HEK293 (cell line): ENCODE measurements around the gene SDC3.

Experiments used
- CTCF ChIA-PET: fragments of 350-600 bp; formaldehyde crosslinking; extraction: SDS; loops from one replicate; lab custom pipeline; 2021; ENCODE audit warnings: antibody characterized with exemption; lab: Yijun Ruan, JAX
- POLR2A ChIA-PET: fragments of 300-600 bp; formaldehyde crosslinking; extraction: SDS; loops from one replicate; lab custom pipeline; 2020; ENCODE audit warnings: antibody characterized with exemption, inconsistent platforms; lab: Yijun Ruan, JAX
- H3K27ac ChIP-seq: fragments of 200-500 bp; sonication (Bioruptor generic); 2 replicates; pipeline ENCODE4 v1.5.1; 2014; ENCODE audit warnings: low read depth, low read length, control low read depth, inconsistent platforms; ENCODE audit errors: extremely low read depth
- H3K36me3 ChIP-seq, 2 experiments: fragments of 200-500 bp in 1 of 2; sonication (Bioruptor generic) in 1 of 2; 1 replicate in 1 of 2; 2 replicates in 1 of 2; pipeline ENCODE4 v1.5.1; 2014 to 2017; ENCODE audit warnings: inconsistent platforms in 2 of 2, low read length in 2 of 2; ENCODE audit not compliant: control insufficient read depth in 2 of 2, insufficient read depth in 1 of 2
- H3K4me1 ChIP-seq: fragments of 200-500 bp; sonication (Bioruptor generic); 2 replicates; pipeline ENCODE4 v1.5.1; 2014; ENCODE audit warnings: mild to moderate bottlenecking, low read length, inconsistent platforms; ENCODE audit not compliant: control insufficient read depth, insufficient read depth
- H3K4me3 ChIP-seq: 2 replicates; pipeline ENCODE4 v1.5.1; 2011; ENCODE audit warnings: low read depth, mild to moderate bottlenecking, control low read depth, low read length, moderate library complexity
- H3K9me3 ChIP-seq: fragments of 200-500 bp; sonication (Bioruptor generic); 2 replicates; pipeline ENCODE4 v1.5.1; 2014; ENCODE audit warnings: low read depth, low read length, inconsistent platforms; ENCODE audit not compliant: control insufficient read depth, insufficient read depth
- FEZF1 ChIP-seq: fragments of 450-650 bp; formaldehyde crosslinking; IDR thresholded peaks from 2 replicates; pipeline ENCODE4 v1.5.1; 2016; ENCODE audit warnings: missing biosample characterization, missing genetic modification characterization
- GLIS2 ChIP-seq: fragments of 450-650 bp; formaldehyde crosslinking; IDR thresholded peaks from 2 replicates; pipeline ENCODE4 v1.5.1; 2016; ENCODE audit warnings: missing biosample characterization, missing genetic modification characterization
- KLF1 ChIP-seq: fragments of 450-650 bp; formaldehyde crosslinking; IDR thresholded peaks from 2 replicates; pipeline ENCODE4 v1.5.1; 2016; ENCODE audit warnings: missing biosample characterization, missing genetic modification characterization
- KLF8 ChIP-seq: fragments of 450-650 bp; formaldehyde crosslinking; IDR thresholded peaks from 2 replicates; pipeline ENCODE4 v1.5.1; 2016; ENCODE audit warnings: missing biosample characterization, missing genetic modification characterization
- PRDM10 ChIP-seq: fragments of 450-650 bp; formaldehyde crosslinking; IDR thresholded peaks from 2 replicates; pipeline ENCODE4 v1.5.1; 2016; ENCODE audit warnings: missing biosample characterization, missing genetic modification characterization
- REPIN1 ChIP-seq: fragments of 450-650 bp; formaldehyde crosslinking; IDR thresholded peaks from 2 replicates; pipeline ENCODE4 v1.5.1; 2017; ENCODE audit warnings: missing biosample characterization, missing genetic modification characterization, low read depth
- YY2 ChIP-seq: fragments of 450-650 bp; formaldehyde crosslinking; IDR thresholded peaks from 2 replicates; pipeline ENCODE4 v1.5.1; 2016; ENCODE audit warnings: missing biosample characterization, missing genetic modification characterization
- ZFP69B ChIP-seq: fragments of 450-650 bp; formaldehyde crosslinking; IDR thresholded peaks from 2 replicates; pipeline ENCODE4 v1.5.1; 2016; ENCODE audit warnings: missing biosample characterization, missing genetic modification characterization
- ZNF112 ChIP-seq: fragments of 450-650 bp; formaldehyde crosslinking; IDR thresholded peaks from 2 replicates; pipeline ENCODE4 v1.5.0; 2017; ENCODE audit warnings: missing biosample characterization, missing genetic modification characterization
- ZNF132 ChIP-seq: fragments of 450-650 bp; formaldehyde crosslinking; IDR thresholded peaks from 2 replicates; pipeline ENCODE4 v1.5.1; 2017; ENCODE audit warnings: missing biosample characterization, missing genetic modification characterization, borderline replicate concordance
- ZNF16 ChIP-seq: fragments of 450-650 bp; formaldehyde crosslinking; IDR thresholded peaks from 2 replicates; pipeline ENCODE4 v1.5.1; 2016; ENCODE audit warnings: low read depth, missing biosample characterization, missing genetic modification characterization
- ZNF174 ChIP-seq: fragments of 450-650 bp; formaldehyde crosslinking; IDR thresholded peaks from 2 replicates; pipeline ENCODE4 v1.5.0; 2017; ENCODE audit warnings: missing biosample characterization, mild to moderate bottlenecking, missing genetic modification characterization
- ZNF19 ChIP-seq: fragments of 450-650 bp; formaldehyde crosslinking; IDR thresholded peaks from 2 replicates; pipeline ENCODE4; 2016; ENCODE audit warnings: missing biosample characterization, missing genetic modification characterization, low read depth
- ZNF585B ChIP-seq: fragments of 450-650 bp; formaldehyde crosslinking; IDR thresholded peaks from 2 replicates; pipeline ENCODE4 v1.5.1; 2016; ENCODE audit warnings: missing biosample characterization, missing genetic modification characterization
- ZNF610 ChIP-seq: fragments of 450-650 bp; formaldehyde crosslinking; IDR thresholded peaks from 2 replicates; pipeline ENCODE4 v1.5.1; 2016; ENCODE audit warnings: missing biosample characterization, missing genetic modification characterization, borderline replicate concordance
- ZNF664 ChIP-seq: fragments of 450-650 bp; formaldehyde crosslinking; IDR thresholded peaks from 2 replicates; pipeline ENCODE4 v1.5.1; 2016; ENCODE audit warnings: missing biosample characterization, missing genetic modification characterization
- ZNF768 ChIP-seq: fragments of 450-650 bp; formaldehyde crosslinking; IDR thresholded peaks from 2 replicates; pipeline ENCODE4 v1.5.1; 2018; ENCODE audit warnings: missing biosample characterization, mild to moderate bottlenecking, missing genetic modification characterization
- TF ChIP-seq, protein P1 (sequence below): fragments of 450-650 bp; formaldehyde crosslinking; IDR thresholded peaks from 2 replicates; pipeline ENCODE4 v1.5.1; 2016; ENCODE audit warnings: missing biosample characterization, missing genetic modification characterization, borderline replicate concordance
- TF ChIP-seq, protein P2 (sequence below): fragments of 450-650 bp; formaldehyde crosslinking; conservative IDR thresholded peaks from 2 replicates; pipeline ENCODE4 v1.5.1; 2016; ENCODE audit warnings: low read depth, missing biosample characterization, missing genetic modification characterization

SDC3 gene

DNA sequence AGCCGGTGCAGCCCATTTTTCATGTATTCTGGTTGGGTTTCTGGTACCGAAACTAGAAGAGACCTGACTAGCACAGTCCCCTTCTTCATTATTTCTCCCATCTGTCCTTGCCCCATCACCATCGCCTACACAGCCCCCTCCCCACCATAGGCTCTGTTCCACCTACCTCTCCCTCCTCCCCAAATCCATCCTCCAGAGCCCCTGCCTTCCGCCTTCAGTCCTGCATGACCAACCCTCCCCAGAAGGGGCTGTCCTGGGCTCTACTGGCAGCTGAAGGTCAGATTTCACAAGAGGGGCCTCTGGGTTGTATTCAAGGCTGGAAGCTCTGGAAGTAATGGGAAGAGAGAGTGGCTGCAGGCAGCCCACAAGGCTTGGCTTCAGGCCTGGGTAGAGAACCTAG, 55.2 kb downstream of the SDC3 start (continued):
- no peak for TF ChIP-seq REPIN1 (tag by site-specific recombination)
- TF ChIP-seq ZNF664 (tag by site-specific recombination): no peak

DNA sequence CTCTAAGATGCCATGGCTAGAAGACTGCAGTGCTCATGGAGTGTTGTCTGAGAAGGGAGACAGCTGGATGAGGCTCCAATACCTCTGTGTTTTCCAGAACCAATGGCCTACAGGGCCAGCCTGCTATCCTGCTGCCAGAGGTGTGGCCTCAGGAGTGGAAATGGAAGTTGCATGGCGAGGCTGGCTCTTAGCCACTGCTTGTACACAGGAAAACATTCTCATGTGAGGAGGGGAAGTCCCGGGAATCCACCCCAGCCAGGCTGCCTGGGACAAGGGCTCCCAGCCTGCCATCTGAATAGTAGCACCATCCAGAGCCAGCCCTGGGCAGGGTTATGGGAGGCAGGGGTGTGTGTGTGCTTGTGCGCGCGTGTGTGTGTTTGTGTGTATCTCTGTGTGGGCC, 56.5 kb downstream of the SDC3 start:
- CTCF ChIA-PET: interaction anchor here (0.7 kb wide), 1 partner anchor 82 kb away, joined by 3 read pairs; no protein-coding TSS in a partner anchor
- Histone ChIP-seq H3K4me1 (peaks cover 5% of the 10 kb centered on the region; the same call in 1 of the 2 replicates), H3K27ac (no peak overlapping the region), H3K36me3 (no peaks in the 10 kb centered on the region), H3K9me3 (no peaks in the 10 kb centered on the region), H3K4me3 (no peak overlapping the region)
- POLR2A ChIA-PET: no interaction called here
- TF ChIP-seq ZNF174 (tag by site-specific recombination) (no peak), ZNF16 (tag by site-specific recombination) (no peak), FEZF1 (tag by site-specific recombination) (no peak), ZNF132 (tag by site-specific recombination) (no peak), ZNF585B (tag by site-specific recombination) (no peak), ZNF768 (tag by site-specific recombination) (no peak), ZNF610 (tag by site-specific recombination) (no peak), KLF8 (tag by site-specific recombination) (no peak), KLF1 (tag by site-specific recombination) (no peak), GLIS2 (tag by site-specific recombination) (no peak), ZFP69B (no peak), PRDM10 (no peak), YY2 (no peak), ZNF112 (tag by site-specific recombination) (no peak), ZNF19 (tag by site-specific recombination) (no peak)
- TF ChIP-seq, protein P1, sequence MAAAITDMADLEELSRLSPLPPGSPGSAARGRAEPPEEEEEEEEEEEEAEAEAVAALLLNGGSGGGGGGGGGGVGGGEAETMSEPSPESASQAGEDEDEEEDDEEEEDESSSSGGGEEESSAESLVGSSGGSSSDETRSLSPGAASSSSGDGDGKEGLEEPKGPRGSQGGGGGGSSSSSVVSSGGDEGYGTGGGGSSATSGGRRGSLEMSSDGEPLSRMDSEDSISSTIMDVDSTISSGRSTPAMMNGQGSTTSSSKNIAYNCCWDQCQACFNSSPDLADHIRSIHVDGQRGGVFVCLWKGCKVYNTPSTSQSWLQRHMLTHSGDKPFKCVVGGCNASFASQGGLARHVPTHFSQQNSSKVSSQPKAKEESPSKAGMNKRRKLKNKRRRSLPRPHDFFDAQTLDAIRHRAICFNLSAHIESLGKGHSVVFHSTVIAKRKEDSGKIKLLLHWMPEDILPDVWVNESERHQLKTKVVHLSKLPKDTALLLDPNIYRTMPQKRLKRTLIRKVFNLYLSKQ (tag by site-specific recombination): no peak
- TF ChIP-seq, protein P2, sequence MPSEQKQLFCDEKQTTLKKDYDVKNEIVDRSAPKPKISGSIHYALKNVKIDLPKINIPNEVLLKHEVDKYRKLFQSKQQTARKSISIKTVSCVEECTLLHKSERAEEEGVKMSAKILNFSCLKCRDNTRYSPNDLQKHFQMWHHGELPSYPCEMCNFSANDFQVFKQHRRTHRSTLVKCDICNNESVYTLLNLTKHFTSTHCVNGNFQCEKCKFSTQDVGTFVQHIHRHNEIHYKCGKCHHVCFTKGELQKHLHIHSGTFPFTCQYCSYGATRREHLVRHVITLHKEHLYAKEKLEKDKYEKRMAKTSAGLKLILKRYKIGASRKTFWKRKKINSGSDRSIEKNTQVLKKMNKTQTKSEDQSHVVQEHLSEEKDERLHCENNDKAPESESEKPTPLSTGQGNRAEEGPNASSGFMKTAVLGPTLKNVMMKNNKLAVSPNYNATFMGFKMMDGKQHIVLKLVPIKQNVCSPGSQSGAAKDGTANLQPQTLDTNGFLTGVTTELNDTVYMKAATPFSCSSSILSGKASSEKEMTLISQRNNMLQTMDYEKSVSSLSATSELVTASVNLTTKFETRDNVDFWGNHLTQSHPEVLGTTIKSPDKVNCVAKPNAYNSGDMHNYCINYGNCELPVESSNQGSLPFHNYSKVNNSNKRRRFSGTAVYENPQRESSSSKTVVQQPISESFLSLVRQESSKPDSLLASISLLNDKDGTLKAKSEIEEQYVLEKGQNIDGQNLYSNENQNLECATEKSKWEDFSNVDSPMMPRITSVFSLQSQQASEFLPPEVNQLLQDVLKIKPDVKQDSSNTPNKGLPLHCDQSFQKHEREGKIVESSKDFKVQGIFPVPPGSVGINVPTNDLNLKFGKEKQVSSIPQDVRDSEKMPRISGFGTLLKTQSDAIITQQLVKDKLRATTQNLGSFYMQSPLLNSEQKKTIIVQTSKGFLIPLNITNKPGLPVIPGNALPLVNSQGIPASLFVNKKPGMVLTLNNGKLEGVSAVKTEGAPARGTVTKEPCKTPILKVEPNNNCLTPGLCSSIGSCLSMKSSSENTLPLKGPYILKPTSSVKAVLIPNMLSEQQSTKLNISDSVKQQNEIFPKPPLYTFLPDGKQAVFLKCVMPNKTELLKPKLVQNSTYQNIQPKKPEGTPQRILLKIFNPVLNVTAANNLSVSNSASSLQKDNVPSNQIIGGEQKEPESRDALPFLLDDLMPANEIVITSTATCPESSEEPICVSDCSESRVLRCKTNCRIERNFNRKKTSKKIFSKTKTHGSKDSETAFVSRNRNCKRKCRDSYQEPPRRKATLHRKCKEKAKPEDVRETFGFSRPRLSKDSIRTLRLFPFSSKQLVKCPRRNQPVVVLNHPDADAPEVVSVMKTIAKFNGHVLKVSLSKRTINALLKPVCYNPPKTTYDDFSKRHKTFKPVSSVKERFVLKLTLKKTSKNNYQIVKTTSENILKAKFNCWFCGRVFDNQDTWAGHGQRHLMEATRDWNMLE (tag by site-specific recombination): no peak
